Measurements from ENCODE around the gene OPCML. TPM values are rescaled to one million over a fixed set of nuclear protein-coding genes. Genes with fewer than 3 reads are reported as not detected.

Gene OPCML
- total RNA-seq, 1 experiment from 2014 or later = not detected

GRCh38 chr11:132911186-132911585, 621.1 kb downstream of the OPCML start:
- ATAC-seq (no peak), DNase-seq (no peak)
- Histone ChIP-seq H2AFZ (ENCODE audit: low read length) (no peak overlapping the region), H3K9me3 (ENCODE audit: low read length) (peaks cover 28% of the 10 kb centered on the region; the same call in 1 of the 2 replicates), H3K27me3 (ENCODE audit: low read length) (peaks cover 5% of the 10 kb centered on the region; the same call in 1 of the 2 replicates), H3F3A (ENCODE audit: low read length, unreplicated experiment) (no peaks in the 10 kb centered on the region), H3K9ac (ENCODE audit: low read length) (no peak overlapping the region), H3K79me2 (ENCODE audit: low read length) (no peaks in the 10 kb centered on the region), H3K4me2 (ENCODE audit: low read length) (no peak overlapping the region), H3K36me3 (ENCODE audit: low read depth, low read length) (no peaks in the 10 kb centered on the region), H3K9me2 (replicated peaks; ENCODE audit: low read length) (no peaks in the 10 kb centered on the region), H3K4me1 (ENCODE audit: insufficient read depth, low read length) (no peaks in the 10 kb centered on the region), H3K27ac (ENCODE audit: low read length) (no peak overlapping the region), H3K4me3 (ENCODE audit: low read length) (no peak overlapping the region), H4K20me1 (ENCODE audit: low read length) (no peaks in the 10 kb centered on the region)
- ChIA-PET POLR2A (ENCODE audit: unreplicated experiment) (no interaction called here), CTCF (no interaction called here)
- no TSS peak for BruUV-seq (replicated peaks)
- intact Hi-C loops (cut with micrococcal nuclease) = no loop called here
- TF ChIP-seq CTCF (conservative IDR thresholded peaks at IDR 0.05; ENCODE audit: low read depth, low read length) = no peak
- TF ChIP-seq EZH2 (IDR thresholded peaks at IDR 0.05; ENCODE audit: low read length, unreplicated experiment) = no peak
- TF ChIP-seq EZH2phosphoT487 (IDR thresholded peaks at IDR 0.05; ENCODE audit: borderline replicate concordance, low read length) = no peak

GRCh38 chr11:132910011-132910760, 622.1 kb downstream of the OPCML start:
- no peak overlapping the region for H3K4me3 ChIP-seq (ENCODE audit: low read length)
- no peak overlapping the region for H3K4me2 ChIP-seq (ENCODE audit: low read length)
- H3K9ac ChIP-seq (ENCODE audit: low read length) = no peak overlapping the region
- H3K27ac ChIP-seq (ENCODE audit: low read length) = no peak overlapping the region
- no peaks in the 10 kb centered on the region for H3K79me2 ChIP-seq (ENCODE audit: low read length)
- intact Hi-C loops (cut with micrococcal nuclease) = no loop called here
- H3F3A ChIP-seq (ENCODE audit: low read length, unreplicated experiment) = no peaks in the 10 kb centered on the region
- TF ChIP-seq CTCF (conservative IDR thresholded peaks at IDR 0.05; ENCODE audit: low read depth, low read length) = no peak
- H3K27me3 ChIP-seq (ENCODE audit: low read length) = peaks cover 5% of the 10 kb centered on the region; the same call in 1 of the 2 replicates
- H3K36me3 ChIP-seq (ENCODE audit: low read depth, low read length) = no peaks in the 10 kb centered on the region
- H4K20me1 ChIP-seq (ENCODE audit: low read length) = no peaks in the 10 kb centered on the region
- H2AFZ ChIP-seq (ENCODE audit: low read length) = no peak overlapping the region
- DNase-seq (no peak), ATAC-seq (no peak)
- H3K4me1 ChIP-seq (ENCODE audit: insufficient read depth, low read length) = no peaks in the 10 kb centered on the region
- CTCF ChIA-PET = no interaction called here
- H3K9me2 ChIP-seq (replicated peaks; ENCODE audit: low read length) = no peaks in the 10 kb centered on the region
- no TSS peak for BruUV-seq (replicated peaks)
- peaks cover 26% of the 10 kb centered on the region; the same call in 1 of the 2 replicates for H3K9me3 ChIP-seq (ENCODE audit: low read length)
- POLR2A ChIA-PET (ENCODE audit: unreplicated experiment) = no interaction called here

- H3K27ac ChIP-seq (ENCODE audit: low read length) = no peak overlapping the region
- no peaks in the 10 kb centered on the region for H3K4me1 ChIP-seq (ENCODE audit: insufficient read depth, low read length)
- DNase-seq = no peak
- H3K9ac ChIP-seq (ENCODE audit: low read length) = no peak overlapping the region
- H3K27me3 ChIP-seq (ENCODE audit: low read length) = peaks cover 5% of the 10 kb centered on the region; the same call in 1 of the 2 replicates
- no peaks in the 10 kb centered on the region for H3F3A ChIP-seq (ENCODE audit: low read length, unreplicated experiment)
- ChIA-PET CTCF (no interaction called here), POLR2A (ENCODE audit: unreplicated experiment) (no interaction called here)
- H3K9me3 ChIP-seq (ENCODE audit: low read length) = peaks cover 23% of the 10 kb centered on the region; the same call in 1 of the 2 replicates
- no peak for ATAC-seq
- H3K4me2 ChIP-seq (ENCODE audit: low read length) = no peak overlapping the region
- no peak overlapping the region for H3K4me3 ChIP-seq (ENCODE audit: low read length)
- H3K36me3 ChIP-seq (ENCODE audit: low read depth, low read length) = no peaks in the 10 kb centered on the region
- BruUV-seq (replicated peaks) = no TSS peak
- intact Hi-C loops (cut with micrococcal nuclease) = no loop called here
- TF ChIP-seq EZH2phosphoT487 (IDR thresholded peaks at IDR 0.05; ENCODE audit: borderline replicate concordance, low read length) = no peak
- no peaks in the 10 kb centered on the region for H4K20me1 ChIP-seq (ENCODE audit: low read length)
- H3K79me2 ChIP-seq (ENCODE audit: low read length) = no peaks in the 10 kb centered on the region
- H3K9me2 ChIP-seq (replicated peaks; ENCODE audit: low read length) = no peaks in the 10 kb centered on the region
- H2AFZ ChIP-seq (ENCODE audit: low read length) = no peak overlapping the region
These were observed 623.2 kb downstream of the OPCML start for GRCh38 chr11:132909021-132909606.

Data from PC-3 (cell line).